K562 (cell line): ENCODE data around the gene CHKB. TPM values are rescaled to one million over a fixed set of nuclear protein-coding genes. Genes with fewer than 3 reads are reported as not detected.
A peak's percentile ranks its signal among the peaks of the same experiment; 100 is the strongest.

ENCODE experiments used
- ATAC-seq: fragments of 200-7000 bp; cut with Tn5 transposase; 3 replicates; pipeline ENCODE4 v1.9.1; 2020; ENCODE audit warnings: moderate library complexity
- BruUV-seq: library from RNA; stranded (reverse); fragments of 400-500 nt; replicated peaks from 2 replicates; lab custom pipeline; 2021; lab: Mats Ljungman, UMichigan
- CTCF ChIA-PET: fragments of 300-600 bp; formaldehyde crosslinking; extraction: SDS; loops from one replicate; lab custom pipeline; 2021; ENCODE audit warnings: low intra/inter-chr PET ratio; lab: Yijun Ruan, JAX
- POLR2A ChIA-PET: fragments of 300-600, 350-650 bp; sonication (Branson Sonifier 250); formaldehyde crosslinking; extraction: SDS; loops from one replicate; lab custom pipeline; 2021; ENCODE audit warnings: antibody characterized with exemption, inconsistent platforms; lab: Yijun Ruan, JAX
- DNase-seq, 4 experiments: peaks; one replicate each; pipeline versions ENCODE4 v3.0.0 to v3.0.0-alpha.2; 2011 to 2018; ENCODE audit warnings: low spot score in 3 of 4, mixed read lengths in 3 of 4; ENCODE audit errors: extremely low read depth in 1 of 4
- FAIRE-seq: peaks from 2 replicates; lab custom pipeline; 2011; peaks lifted over from hg19 to GRCh38; lab: Jason Lieb, UNC
- H2AFZ ChIP-seq: 2 replicates; pipeline ENCODE4 v1.6.0; 2011; ENCODE audit warnings: low read depth, low read length, control low read depth, inconsistent platforms
- H3K27ac ChIP-seq: fragments of 200-600 bp; 3 replicates; pipeline ENCODE4 v1.8.0; 2011; ENCODE audit warnings: low read depth, mild to moderate bottlenecking, control low read depth, inconsistent platforms, low read length, moderate library complexity, mixed read lengths; ENCODE audit errors: extremely low read depth
- H3K27me3 ChIP-seq, 2 experiments: fragments of 300-600 bp in 1 of 2; 2 replicates in 1 of 2; 3 replicates in 1 of 2; pipeline versions ENCODE4 v1.6.0 to v1.8.0; 2011; ENCODE audit warnings: inconsistent platforms in 2 of 2, low read length in 2 of 2, mild to moderate bottlenecking in 1 of 2, mixed read lengths in 1 of 2, moderate library complexity in 1 of 2; ENCODE audit not compliant: control insufficient read depth in 2 of 2, insufficient read depth in 2 of 2
- H3K36me3 ChIP-seq: fragments of 300-600 bp; 3 replicates; pipeline ENCODE4 v1.8.0; 2011; ENCODE audit warnings: mild to moderate bottlenecking, low read length, inconsistent platforms; ENCODE audit not compliant: control insufficient read depth, insufficient read depth
- H3K4me1 ChIP-seq, 2 experiments: fragments of 200-600 bp in 1 of 2; replicated peaks in 1 of 2; 2 replicates in 1 of 2; 3 replicates in 1 of 2; pipeline versions ENCODE4 v1.5.1 to v1.8.0; 2011; ENCODE audit warnings: inconsistent platforms in 2 of 2, low read length in 2 of 2, mild to moderate bottlenecking in 1 of 2, mixed read lengths in 1 of 2, moderate library complexity in 1 of 2; ENCODE audit not compliant: control insufficient read depth in 2 of 2, insufficient read depth in 2 of 2
- H3K4me2 ChIP-seq: 2 replicates; pipeline ENCODE4 v1.6.1; 2011; ENCODE audit warnings: low read length, control low read depth, inconsistent platforms, mixed read lengths; ENCODE audit not compliant: insufficient read depth
- H3K4me3 ChIP-seq: fragments of 200-600 bp; sonication (generic), shearing (Covaris generic); 2 replicates; pipeline ENCODE4 v1.5.1; 2016; ENCODE audit warnings: control low read depth, inconsistent platforms
- H3K79me2 ChIP-seq: fragments of 200-600 bp; 3 replicates; pipeline ENCODE4 v1.8.0; 2011; ENCODE audit warnings: low read length, inconsistent platforms; ENCODE audit not compliant: control insufficient read depth, insufficient read depth
- H3K9ac ChIP-seq, 2 experiments: 2 replicates each; pipeline versions ENCODE4 v1.6.0 to v1.6.1; 2011; ENCODE audit warnings: low read depth in 2 of 2, low read length in 2 of 2, control low read depth in 1 of 2, inconsistent platforms in 1 of 2, mild to moderate bottlenecking in 1 of 2, mixed read lengths in 1 of 2; ENCODE audit not compliant: insufficient read depth in 1 of 2
- H3K9me1 ChIP-seq: one replicate; pipeline ENCODE4 v1.6.0; 2011; ENCODE audit warnings: inconsistent platforms, mild to moderate bottlenecking, low read length, moderate library complexity; ENCODE audit not compliant: control insufficient read depth, insufficient read depth
- H3K9me3 ChIP-seq: replicated peaks from 2 replicates; pipeline ENCODE4 v1.5.1; 2011; ENCODE audit warnings: low read depth, low read length, inconsistent platforms; ENCODE audit not compliant: control insufficient read depth, insufficient read depth
- H4K20me1 ChIP-seq: replicated peaks from 2 replicates; pipeline ENCODE4 v1.6.1; 2011; ENCODE audit warnings: low read length, inconsistent platforms, mixed read lengths; ENCODE audit not compliant: control insufficient read depth, insufficient read depth
- BACH1 ChIP-seq: fragments of 200-800 bp; sonication (Bioruptor generic); IDR thresholded peaks from 2 replicates; pipeline ENCODE4 v1.6.1; 2016; ENCODE audit warnings: missing genetic modification characterization, missing compliant biosample characterization
- BRD4 ChIP-seq: fragments of 200-600 bp; sonication (generic); IDR thresholded peaks from 2 replicates; pipeline ENCODE4 v1.6.1; 2017; ENCODE audit warnings: inconsistent platforms
- GABPB1 ChIP-seq: sonication (generic); formaldehyde crosslinking; IDR thresholded peaks from 2 replicates; pipeline ENCODE4 v1.8.0; 2022; ENCODE audit warnings: mild to moderate bottlenecking, missing genetic modification reagents
- HMG20A ChIP-seq: fragments of 450-650 bp; formaldehyde crosslinking; conservative IDR thresholded peaks from 2 replicates; pipeline ENCODE4 v1.4.0; 2020; ENCODE audit warnings: mild to moderate bottlenecking, mixed read lengths
- KAT8 ChIP-seq: fragments of 450-650 bp; IDR thresholded peaks from 2 replicates; pipeline ENCODE4 v1.6.1; 2016; ENCODE audit warnings: low read depth, mild to moderate bottlenecking
- POLR2G ChIP-seq: fragments of 200-400 bp; formaldehyde crosslinking; IDR thresholded peaks from 2 replicates; pipeline ENCODE4 v1.6.1; 2017; ENCODE audit warnings: low read depth, mild to moderate bottlenecking, antibody characterized with exemption, low read length, moderate library complexity
- POU5F1 ChIP-seq: fragments of 150-350 bp; IDR thresholded peaks from 2 replicates; pipeline ENCODE4 v1.6.1; 2014; ENCODE audit warnings: borderline replicate concordance, low read length, low read depth, mild to moderate bottlenecking; ENCODE audit not compliant: partially characterized antibody
- RBFOX2 ChIP-seq: fragments of 200-400 bp; formaldehyde crosslinking; IDR thresholded peaks from 2 replicates; pipeline ENCODE4 v1.6.1; 2017; ENCODE audit warnings: low read depth, mild to moderate bottlenecking, low read length, moderate library complexity
- SRSF3 ChIP-seq: fragments of 200-400 bp; formaldehyde crosslinking; IDR thresholded peaks from 2 replicates; pipeline ENCODE4 v1.6.1; 2016; ENCODE audit warnings: mild to moderate bottlenecking, low read length, moderate library complexity; ENCODE audit not compliant: insufficient read depth
- TARDBP ChIP-seq: fragments of 450-650 bp; IDR thresholded peaks from 2 replicates; pipeline ENCODE4 v1.6.1; 2016
- TCF3 ChIP-seq: sonication (generic); formaldehyde crosslinking; IDR thresholded peaks from 2 replicates; pipeline ENCODE4 v1.4.0; 2020; ENCODE audit warnings: mild to moderate bottlenecking, missing genetic modification reagents
- TRIM28 ChIP-seq: fragments of 450-650 bp; IDR thresholded peaks from 2 replicates; pipeline ENCODE4 v1.6.1; 2017
- ZC3H4 ChIP-seq: sonication (generic); formaldehyde crosslinking; IDR thresholded peaks from 2 replicates; pipeline ENCODE4 v1.9.0; 2021; ENCODE audit warnings: missing genetic modification reagents, borderline replicate concordance
- ZFP1 ChIP-seq: fragments of 450-650 bp; formaldehyde crosslinking; IDR thresholded peaks from 2 replicates; pipeline ENCODE4 v1.4.0; 2020; ENCODE audit warnings: mild to moderate bottlenecking, mixed read lengths
- ZNF134 ChIP-seq: fragments of 250-450 bp; sonication (Bioruptor Pico); conservative IDR thresholded peaks from 2 replicates; pipeline ENCODE4 v1.4.0; 2020
- ZNF639 ChIP-seq, 2 experiments: fragments of 200-800 bp in 1 of 2; sonication (Bioruptor generic) in 1 of 2; sonication (generic) in 1 of 2; formaldehyde crosslinking in 1 of 2; IDR thresholded peaks in 1 of 2; conservative IDR thresholded peaks in 1 of 2; 2 replicates each; pipeline versions ENCODE4 v1.5.0 to v1.6.1; 2016 to 2020; ENCODE audit warnings: missing compliant biosample characterization in 1 of 2, missing genetic modification characterization in 1 of 2, missing genetic modification reagents in 1 of 2
- ZNF655 ChIP-seq: fragments of 250-450 bp; sonication (Bioruptor Pico); IDR thresholded peaks from 2 replicates; pipeline ENCODE4 v1.5.0; 2021
- WGBS: fragments of 100-300 bp; shearing (Covaris generic); methylation state at CpG from one replicate; pipeline ENCODE4 v1.1.6; 2016; ENCODE audit warnings: low coverage, mixed read lengths; ENCODE audit not compliant: insufficient coverage; ENCODE audit errors: missing lambda C conversion rate; 5-methylcytosine and 5-hydroxymethylcytosine counted together
- in situ Hi-C: fragments of 300-500 bp; cut with MboI; formaldehyde crosslinking; loops from 4 replicates; pipeline ENCODE4 v1.15.0; 2018; ENCODE audit warnings: inconsistent platforms, mixed read lengths
- intact Hi-C: fragments of 100-400 bp; cut with micrococcal nuclease; formaldehyde crosslinking; loops from 2 replicates; pipeline ENCODE4 v1.14.2; 2022
- polyA plus RNA-seq, 8 experiments: library from polyadenylated mRNA; depleted of rRNA in 4 of 8; stranded (reverse) in 5 of 8; unstranded in 3 of 8; fragments of >200 nt; fragmentation: Nextera tagmentation in 2 of 8; fragmentation: Illumina TruSeq in 1 of 8; extraction: Ambion mirVana in 2 of 8; extraction: Trizol in 1 of 8; gene quantifications; 2 replicates each; pipeline versions ENCODE4 v1.2.1 to v1.2.3, GENCODE V29; 2011 to 2014; ENCODE audit warnings: inconsistent platforms in 1 of 8, missing spikeins in 1 of 8
- total RNA-seq, 7 experiments: library from RNA; depleted of rRNA in 6 of 7; stranded (reverse); fragments of >200 nt in 6 of 7; fragmentation: Illumina TruSeq in 2 of 7; extraction: Trizol in 2 of 7; gene quantifications; 2 replicates each; pipeline versions ENCODE4 v1.2.1 to v1.2.3, GENCODE V29; 2011 to 2021; ENCODE audit warnings: low replicate concordance in 1 of 7

Gene CHKB
- total and polyA plus RNA-seq, 9 of the 15 experiments (the other 6 are each of a cell fraction or from before 2014, with no cell fraction given): 2.7 to 31.0 (median 11.0) TPM

GRCh38 chr22:50544746-50545253, 37.8 kb downstream of the CHKB start (continued):
- TF ChIP-seq GABPB1 (no peak), ZNF639 (CRISPR knock-in tag; conservative IDR thresholded peaks at IDR 0.05 in 1 of 2, IDR thresholded peaks at IDR 0.05 in 1 of 2) (0 out of 4 replicates have a peak, but pooled peaks of 1 of the 2 experiments have one; percentile 11)

- no peak overlapping the region for H2AFZ ChIP-seq
- no peaks in the 10 kb centered on the region for H3K36me3 ChIP-seq
- FAIRE-seq: no peak
- DNase-seq: no peak
- BruUV-seq: no TSS peak
- H3K4me2 ChIP-seq: no peak overlapping the region
- no peaks in the 10 kb centered on the region for H3K27me3 ChIP-seq
- in situ Hi-C loops (no loop called here), intact Hi-C loops (no loop called here)
- no peak overlapping the region for H3K27ac ChIP-seq
- no peak overlapping the region for H3K4me3 ChIP-seq
- H3K4me1 ChIP-seq: peaks cover 12 to 38% of the 10 kb centered on the region in 2 experiments
- ATAC-seq: no peak
- ChIA-PET CTCF (no interaction called here), POLR2A (no interaction called here)
- H3K9me3 ChIP-seq: no peaks in the 10 kb centered on the region
- H4K20me1 ChIP-seq: no peaks in the 10 kb centered on the region
- 91% methylated on average over 10 of the region's 52 CpGs for WGBS
- no peaks in the 10 kb centered on the region for H3K9me1 ChIP-seq
- H3K9ac ChIP-seq: no peak overlapping the region; a peak in 1 of 4 replicates
- no peaks in the 10 kb centered on the region for H3K79me2 ChIP-seq
- no peak for TF ChIP-seq SRSF3
- no peak for TF ChIP-seq HMG20A (CRISPR knock-in tag)
- 0 out of 2 replicates have a peak, but pooled peaks have one; percentile 21 for TF ChIP-seq RBFOX2
- no peak for TF ChIP-seq TRIM28
- TF ChIP-seq BACH1: no peak
- no peak for TF ChIP-seq POU5F1
- TF ChIP-seq KAT8: no peak
- TF ChIP-seq ZFP1 (CRISPR knock-in tag): no peak
- TF ChIP-seq ZNF134 (CRISPR knock-in tag): no peak
- 0 out of 2 replicates have a peak, but pooled peaks have one; percentile 36 for TF ChIP-seq POLR2G
- TF ChIP-seq TCF3 (CRISPR knock-in tag): no peak
- TF ChIP-seq BRD4: no peak
- TF ChIP-seq TARDBP: no peak
- no peak for TF ChIP-seq ZNF655
- TF ChIP-seq ZC3H4 (CRISPR knock-in tag): no peak
These were observed 38.4 kb downstream of the CHKB start for GRCh38 chr22:50544078-50544745.
